ENCODE results near the gene EPHB1. TPM values are rescaled to one million over a fixed set of nuclear protein-coding genes. Genes with fewer than 3 reads are reported as not detected.

The EPHB1 gene
- total and polyA plus RNA-seq, 8 donors = 0.02 to 1.4 (median 0.43) TPM

- Histone ChIP-seq H3K9me3 (no peaks in the 10 kb centered on the region), H3K4me1 (no peaks in the 10 kb centered on the region), H3K27ac (no peak overlapping the region), H3K27me3 (no peaks in the 10 kb centered on the region), H3K36me3 (no peaks in the 10 kb centered on the region), H3K4me3 (no peak overlapping the region)
- DNase-seq (no peak), ATAC-seq (no peak), FAIRE-seq (no peak)
- TF ChIP-seq CTCF (IDR thresholded peaks at IDR 0.05) = no peak
- intact Hi-C loops (cut with DNase I) = no loop called here
- 74 to 76% methylated on average over 7 of the region's 7 CpGs for WGBS, 2 donors
These were observed 62.3 kb downstream of the EPHB1 start for GRCh38 chr3:134857356-134857755.

- no peaks in the 10 kb centered on the region for H3K4me1 ChIP-seq
- H3K27ac ChIP-seq = no peak overlapping the region
- DNase-seq (no peak), ATAC-seq (no peak), FAIRE-seq (no peak)
- intact Hi-C loops (cut with DNase I) = no loop called here
- H3K4me3 ChIP-seq = no peak overlapping the region
- H3K27me3 ChIP-seq = no peaks in the 10 kb centered on the region
- no peaks in the 10 kb centered on the region for H3K9me3 ChIP-seq
- no peaks in the 10 kb centered on the region for H3K36me3 ChIP-seq
- TF ChIP-seq CTCF (IDR thresholded peaks at IDR 0.05) = no peak
These were observed 62.8 kb downstream of the EPHB1 start for GRCh38 chr3:134857776-134858362.

- no peak overlapping the region for H3K4me3 ChIP-seq
- intact Hi-C loops (cut with DNase I) = no loop called here
- 49 to 63% methylated on average over 7 of the region's 7 CpGs for WGBS, 2 donors
- H3K27ac ChIP-seq = no peak overlapping the region
- no peak for TF ChIP-seq CTCF (IDR thresholded peaks at IDR 0.05)
- FAIRE-seq = no peak
- H3K27me3 ChIP-seq = no peaks in the 10 kb centered on the region
- no peaks in the 10 kb centered on the region for H3K9me3 ChIP-seq
- ATAC-seq = no peak
- H3K4me1 ChIP-seq = no peaks in the 10 kb centered on the region
- DNase-seq = no peak
- no peaks in the 10 kb centered on the region for H3K36me3 ChIP-seq
These were observed 63.5 kb downstream of the EPHB1 start for GRCh38 chr3:134858441-134859035.

- Histone ChIP-seq H3K27ac (no peak overlapping the region), H3K4me1 (no peaks in the 10 kb centered on the region), H3K4me3 (no peak overlapping the region), H3K36me3 (no peaks in the 10 kb centered on the region), H3K9me3 (no peaks in the 10 kb centered on the region), H3K27me3 (no peaks in the 10 kb centered on the region)
- DNase-seq (no peak), FAIRE-seq (no peak), ATAC-seq (no peak)
- 31 to 42% methylated on average over 1 of the region's 1 CpG for WGBS, 2 donors
- intact Hi-C loops (cut with DNase I) = no loop called here
- TF ChIP-seq CTCF (IDR thresholded peaks at IDR 0.05) = no peak
These were observed 64.3 kb downstream of the EPHB1 start for GRCh38 chr3:134859341-134859740.

GRCh38 chr3:134860141-134860540 lies 65.1 kb downstream of the EPHB1 start:
- no peak for TF ChIP-seq CTCF (IDR thresholded peaks at IDR 0.05)
- no peak for FAIRE-seq
- 86 to 91% methylated on average over 5 of the region's 5 CpGs for WGBS, 2 donors

More at GRCh38 chr3:134860141-134860540, 65.1 kb downstream of the EPHB1 start:
- intact Hi-C loops (cut with DNase I) = no loop called here
- Histone ChIP-seq H3K4me1 (no peaks in the 10 kb centered on the region), H3K27me3 (no peaks in the 10 kb centered on the region), H3K27ac (no peak overlapping the region), H3K4me3 (no peak overlapping the region), H3K9me3 (no peaks in the 10 kb centered on the region), H3K36me3 (no peaks in the 10 kb centered on the region)
- DNase-seq = no peak
- no peak for ATAC-seq
